ENCODE results near the gene CCND2. TPM values are rescaled to one million over a fixed set of nuclear protein-coding genes. Genes with fewer than 3 reads are reported as not detected.

Gene CCND2
- total and polyA plus RNA-seq, 9 of the 15 experiments (the other 6 are each of a cell fraction or from before 2014, with no cell fraction given) = 13.6 to 99.3 (median 39.6) TPM

- Histone ChIP-seq H2AFZ (ENCODE audit: low read depth, low read length) (no peak overlapping the region), H3K4me2 (ENCODE audit: insufficient read depth, low read length) (no peak overlapping the region), H3K79me2 (ENCODE audit: control insufficient read depth, insufficient read depth, low read length) (peaks cover 75% of the 10 kb centered on the region), H4K20me1 (replicated peaks; ENCODE audit: control insufficient read depth, insufficient read depth, low read length) (no peaks in the 10 kb centered on the region; the same call in 1 of the 2 replicates), H3K27me3 (ENCODE audit: control insufficient read depth in 2 of 2, insufficient read depth in 2 of 2, low read length in 2 of 2) (no peaks in the 10 kb centered on the region), H3K9me3 (replicated peaks; ENCODE audit: control insufficient read depth, insufficient read depth, low read depth, low read length) (no peaks in the 10 kb centered on the region), H3K9me1 (ENCODE audit: control insufficient read depth, insufficient read depth, low read length) (no peaks in the 10 kb centered on the region), H3K36me3 (ENCODE audit: control insufficient read depth, insufficient read depth, low read length) (peaks cover 62% of the 10 kb centered on the region), H3K4me3 (no peak overlapping the region), H3K27ac (ENCODE audit: extremely low read depth, low read depth, low read length) (no peak overlapping the region), H3K4me1 (replicated peaks in 1 of 2; ENCODE audit: control insufficient read depth in 2 of 2, insufficient read depth in 2 of 2, low read length in 2 of 2) (peaks cover 17 to 28% of the 10 kb centered on the region in 2 experiments; a peak in 4 of 5 replicates), H3K9ac (ENCODE audit: insufficient read depth in 1 of 2, low read depth in 2 of 2, low read length in 2 of 2) (peak overlapping the region in 1 of 2 experiments; percentile 13; a peak in 1 of 4 replicates)
- in situ Hi-C loops (cut with MboI) (loop anchor here (5.0 to 25.0 kb wide), 2 partner anchors 165 to 390 kb away; no protein-coding TSS in a partner anchor), intact Hi-C loops (cut with micrococcal nuclease) (loop anchor here (2.0 to 5.0 kb wide), 3 partner anchors 124 to 280 kb away; no protein-coding TSS in a partner anchor)
- POLR2A ChIA-PET = interaction anchor here (0.8 to 1.4 kb wide), 10 partner anchors 8 to 391 kb away, joined by 3 to 6 read pairs (median 4); no protein-coding TSS in a partner anchor
- DNase-seq (ENCODE audit: extremely low read depth in 1 of 4, low spot score in 3 of 4) (no peak), ATAC-seq (no peak), FAIRE-seq (no peak)
- 50% methylated on average over 6 of the region's 6 CpGs for WGBS (ENCODE audit: insufficient coverage, low coverage, missing lambda C conversion rate)
- BruUV-seq (replicated peaks) = no TSS peak
- CTCF ChIA-PET (ENCODE audit: low intra/inter-chr PET ratio) = interaction anchor here (1.4 to 3.4 kb wide), 4 partner anchors 170 to 395 kb away, joined by 4 to 9 read pairs (median 6); no protein-coding TSS in a partner anchor
- TF ChIP-seq CBX8 (IDR thresholded peaks at IDR 0.05; ENCODE audit: borderline replicate concordance, extremely low read depth, low read depth, low read length, poor library complexity, severe bottlenecking) (no peak), MAX (CRISPR knock-in tag; IDR thresholded peaks at IDR 0.05) (no peak), E2F1 (CRISPR knock-in tag; IDR thresholded peaks at IDR 0.05) (no peak), NR2C1 (IDR thresholded peaks at IDR 0.05) (no peak), NR2C1 (tag; IDR thresholded peaks at IDR 0.05) (0 out of 2 replicates have a peak, but pooled peaks have one; percentile 15), ZBTB26 (CRISPR knock-in tag; IDR thresholded peaks at IDR 0.05) (0 out of 2 replicates have a peak, but pooled peaks have one; percentile 9), CCNT2 (IDR thresholded peaks at IDR 0.05; ENCODE audit: borderline replicate concordance, extremely low read depth, insufficient read length, low read depth, low read length) (no peak), VEZF1 (CRISPR knock-in tag; IDR thresholded peaks at IDR 0.05) (0 out of 2 replicates have a peak, but pooled peaks have one; percentile 1), TSHZ1 (CRISPR knock-in tag; IDR thresholded peaks at IDR 0.05) (no peak), HMGXB4 (CRISPR knock-in tag; IDR thresholded peaks at IDR 0.05) (no peak)
These were observed 3.6 kb downstream of the CCND2 start for GRCh38 chr12:4277205-4277543.

All from K562 (cell line).